ENCODE data around the gene CDC25B. TPM values are rescaled to one million over a fixed set of nuclear protein-coding genes. Genes with fewer than 3 reads are reported as not detected.

CDC25B gene
- total RNA-seq = 10 to 100 TPM; 58.6 to 58.8 TPM

GRCh38 chr20:3795511-3796468, at the start of gene CDC25B:
CDC25B (plus strand) TSS chr20:3796310; CDS start chr20:3796532, 222 bp downstream.
- ChIA-PET CTCF (interaction anchor here (1.2 to 3.2 kb wide), 4 partner anchors 10 to 28 kb away, joined by 3 to 16 read pairs (median 12); partner anchors contain the start of genes ADISSP, AP5S1 and CENPB), POLR2A (interaction anchor here (0.7 to 1.7 kb wide), 5 partner anchors 15 to 28 kb away, joined by 3 to 7 read pairs (median 6); partner anchors contain the start of genes ADISSP and AP5S1)

GRCh38 chr20:3747471-3747870, 48.6 kb upstream of the CDC25B start:
- POLR2A ChIA-PET = no interaction called here

GRCh38 chr20:3748073-3748472, 48.0 kb upstream of the CDC25B start:
- ChIA-PET CTCF (interaction anchor here (1.3 to 1.6 kb wide), 2 partner anchors 13 to 70 kb away, joined by 4 to 5 read pairs; no protein-coding TSS in a partner anchor), POLR2A (no interaction called here)

More at GRCh38 chr20:3747471-3747870, 48.6 kb upstream of the CDC25B start:
- CTCF ChIA-PET = interaction anchor here (0.6 to 1.3 kb wide), 3 partner anchors 14 to 77 kb away, joined by 3 to 5 read pairs (median 3); no protein-coding TSS in a partner anchor

- ChIA-PET CTCF (interaction anchor here (0.6 to 1.8 kb wide), 4 partner anchors 16 to 71 kb away, joined by 3 to 4 read pairs (median 4); partner anchors contain the start of gene ADISSP), POLR2A (interaction anchor here (0.5 kb wide), 1 partner anchor 216 kb away, joined by 5 read pairs; no protein-coding TSS in a partner anchor)
Measured at GRCh38 chr20:3749087-3749688, 46.9 kb upstream of the CDC25B start.

GRCh38 chr20:3749689-3750531, 46.2 kb upstream of the CDC25B start:
- CTCF ChIA-PET = interaction anchor here (0.6 to 2.4 kb wide), 7 partner anchors 15 to 76 kb away, joined by 3 to 7 read pairs (median 4); partner anchors contain the start of gene ADISSP
- POLR2A ChIA-PET = interaction anchor here (0.5 kb wide), 1 partner anchor 216 kb away, joined by 5 read pairs; no protein-coding TSS in a partner anchor

GRCh38 chr20:3751305-3751674, 44.8 kb upstream of the CDC25B start:
- POLR2A ChIA-PET = interaction anchor here (0.6 to 1.2 kb wide), 3 partner anchors 15 to 453 kb away, joined by 3 to 4 read pairs (median 4); no protein-coding TSS in a partner anchor
- CTCF ChIA-PET = interaction anchor here (1.0 to 2.4 kb wide), 5 partner anchors 16 to 120 kb away, joined by 3 to 7 read pairs (median 5); partner anchors contain the start of gene ADISSP

- POLR2A ChIA-PET = interaction anchor here (0.6 to 1.2 kb wide), 3 partner anchors 14 to 453 kb away, joined by 3 to 4 read pairs (median 4); no protein-coding TSS in a partner anchor
- CTCF ChIA-PET = interaction anchor here (0.6 to 2.4 kb wide), 7 partner anchors 14 to 635 kb away, joined by 3 to 7 read pairs (median 5); partner anchors contain the start of gene ADISSP
Measured at GRCh38 chr20:3751675-3752385, 44.3 kb upstream of the CDC25B start.

GRCh38 chr20:3752386-3752759, 43.7 kb upstream of the CDC25B start:
- CTCF ChIA-PET = interaction anchor here (0.6 to 2.0 kb wide), 6 partner anchors 9 to 75 kb away, joined by 3 to 7 read pairs (median 4); partner anchors contain the start of gene AP5S1
- POLR2A ChIA-PET = no interaction called here

- ChIA-PET CTCF (interaction anchor here (0.8 to 2.0 kb wide), 8 partner anchors 9 to 102 kb away, joined by 3 to 7 read pairs (median 4); partner anchors contain the start of genes AP5S1 and CENPB), POLR2A (no interaction called here)
Measured at GRCh38 chr20:3753098-3753497, 43.0 kb upstream of the CDC25B start.

- POLR2A ChIA-PET = no interaction called here
- CTCF ChIA-PET = interaction anchor here (0.8 to 2.0 kb wide), 9 partner anchors 8 to 101 kb away, joined by 3 to 7 read pairs (median 5); partner anchors contain the start of genes AP5S1 and CENPB
Measured at GRCh38 chr20:3753501-3754275, 42.4 kb upstream of the CDC25B start.

- CTCF ChIA-PET = interaction anchor here (1.4 to 2.0 kb wide), 4 partner anchors 9 to 77 kb away, joined by 3 to 5 read pairs (median 4); no protein-coding TSS in a partner anchor
Measured at GRCh38 chr20:3754276-3754630, 41.9 kb upstream of the CDC25B start.

GRCh38 chr20:3755269-3755668, 40.8 kb upstream of the CDC25B start:
- CTCF ChIA-PET = interaction anchor here (1.4 to 1.7 kb wide), 2 partner anchors 10 to 14 kb away, joined by 3 to 5 read pairs; no protein-coding TSS in a partner anchor

More at GRCh38 chr20:3754276-3754630, 41.9 kb upstream of the CDC25B start:
- POLR2A ChIA-PET = no interaction called here

GRCh38 chr20:3755814-3756480, 40.2 kb upstream of the CDC25B start:
- POLR2A ChIA-PET = no interaction called here
- CTCF ChIA-PET = interaction anchor here (0.6 kb wide), 1 partner anchor 84 kb away, joined by 5 read pairs; no protein-coding TSS in a partner anchor

More at GRCh38 chr20:3755269-3755668, 40.8 kb upstream of the CDC25B start:
- POLR2A ChIA-PET = no interaction called here

GRCh38 chr20:3757268-3757667, 38.8 kb upstream of the CDC25B start:
- POLR2A ChIA-PET = no interaction called here
- CTCF ChIA-PET = interaction anchor here (1.1 kb wide), 1 partner anchor 14 kb away, joined by 5 read pairs; no protein-coding TSS in a partner anchor

- ChIA-PET POLR2A (no interaction called here), CTCF (interaction anchor here (1.5 to 2.3 kb wide), 2 partner anchors 10 to 17 kb away, joined by 3 to 7 read pairs; no protein-coding TSS in a partner anchor)
Measured at GRCh38 chr20:3758566-3758965, 37.5 kb upstream of the CDC25B start.

GRCh38 chr20:3759316-3759823, 36.7 kb upstream of the CDC25B start:
- CTCF ChIA-PET = interaction anchor here (1.0 to 2.3 kb wide), 3 partner anchors 9 to 25 kb away, joined by 3 to 7 read pairs (median 3); no protein-coding TSS in a partner anchor
- POLR2A ChIA-PET = interaction anchor here (0.6 kb wide), 1 partner anchor 28 kb away, joined by 4 read pairs; no protein-coding TSS in a partner anchor

Measured in activated CD8-positive, alpha-beta memory T cell treated with anti-CD3 and anti-CD28 coated beads for 36 hours (primary cell).